HepG2 (cell line): Measurements from ENCODE around the gene TPPP2. TPM values are rescaled to one million over a fixed set of nuclear protein-coding genes. Genes with fewer than 3 reads are reported as not detected.

ENCODE experiments used
- DNMT1 ChIP-seq: sonication (generic); formaldehyde crosslinking; IDR thresholded peaks from 2 replicates; pipeline ENCODE4 v1.5.1; 2020; ENCODE audit warnings: mild to moderate bottlenecking, missing genetic modification reagents
- EP300 ChIP-seq, 3 experiments: sonication (generic) in 1 of 3; formaldehyde crosslinking in 1 of 3; IDR thresholded peaks; 2 replicates each; pipeline versions ENCODE4 v1.5.1 to v1.6.1; 2011 to 2020; ENCODE audit warnings: low read depth in 2 of 3, low read length in 2 of 3, borderline replicate concordance in 1 of 3, improper control_type of control experiment in 1 of 3, mild to moderate bottlenecking in 1 of 3, missing genetic modification reagents in 1 of 3, moderate library complexity in 1 of 3
- ETV5 ChIP-seq: IDR thresholded peaks from 2 replicates; pipeline ENCODE4 v1.6.1; 2018; ENCODE audit warnings: missing biosample characterization, missing genetic modification reagents, inconsistent platforms, borderline replicate concordance
- GABPA ChIP-seq, 2 experiments: IDR thresholded peaks; 2 replicates each; pipeline ENCODE4 v1.6.1; 2011 to 2016; ENCODE audit warnings: low read depth in 2 of 2, low read length in 1 of 2, missing biosample characterization in 1 of 2, missing genetic modification characterization in 1 of 2
- HOMEZ ChIP-seq: IDR thresholded peaks from 2 replicates; pipeline ENCODE4 v1.6.1; 2016; ENCODE audit warnings: low read depth
- HOXD1 ChIP-seq: sonication (generic); formaldehyde crosslinking; IDR thresholded peaks from 2 replicates; pipeline ENCODE4 v1.5.0; 2020; ENCODE audit warnings: missing genetic modification reagents
- KDM2A ChIP-seq: sonication (generic); formaldehyde crosslinking; IDR thresholded peaks from 2 replicates; pipeline ENCODE4 v1.4.0; 2020; ENCODE audit warnings: low read depth, missing genetic modification reagents, borderline replicate concordance
- MEF2D ChIP-seq: sonication (generic); formaldehyde crosslinking; IDR thresholded peaks from 2 replicates; pipeline ENCODE4 v1.5.1; 2020; ENCODE audit warnings: mild to moderate bottlenecking, missing genetic modification reagents
- MIER2 ChIP-seq: IDR thresholded peaks from 2 replicates; pipeline ENCODE4 v1.6.1; 2016; ENCODE audit warnings: missing biosample characterization, missing genetic modification reagents
- MIER3 ChIP-seq: IDR thresholded peaks from 2 replicates; pipeline ENCODE4 v1.6.1; 2016; ENCODE audit warnings: missing compliant biosample characterization, borderline replicate concordance
- NFIC ChIP-seq: IDR thresholded peaks from 2 replicates; pipeline ENCODE4 v1.6.1; 2012; ENCODE audit warnings: mild to moderate bottlenecking, low read length, inconsistent platforms
- NFKB2 ChIP-seq: sonication (generic); formaldehyde crosslinking; IDR thresholded peaks from 2 replicates; pipeline ENCODE4 v1.4.0; 2020; ENCODE audit warnings: missing genetic modification reagents, borderline replicate concordance
- NR2F1 ChIP-seq, 2 experiments: fragments of 450-650 bp in 1 of 2; formaldehyde crosslinking in 1 of 2; IDR thresholded peaks; 2 replicates each; pipeline versions ENCODE4 v1.5.0 to v1.6.1; 2016 to 2020; ENCODE audit warnings: mild to moderate bottlenecking in 1 of 2, missing compliant biosample characterization in 1 of 2, missing genetic modification reagents in 1 of 2, moderate library complexity in 1 of 2
- PHF21A ChIP-seq: sonication (generic); formaldehyde crosslinking; IDR thresholded peaks from 2 replicates; pipeline ENCODE4 v1.5.0; 2020; ENCODE audit warnings: mild to moderate bottlenecking, missing genetic modification reagents
- RXRA ChIP-seq: sonication (generic); formaldehyde crosslinking; IDR thresholded peaks from 2 replicates; pipeline ENCODE4 v1.5.1; 2020; ENCODE audit warnings: missing genetic modification reagents
- SUZ12 ChIP-seq: fragments of 150-350 bp; IDR thresholded peaks from 2 replicates; pipeline ENCODE4 v1.6.1; 2014; ENCODE audit warnings: low read depth, low read length
- TRAFD1 ChIP-seq: sonication (generic); formaldehyde crosslinking; IDR thresholded peaks from 2 replicates; pipeline ENCODE4 v1.5.1; 2020; ENCODE audit warnings: missing genetic modification reagents, mild to moderate bottlenecking, borderline replicate concordance
- ZBTB38 ChIP-seq: sonication (generic); formaldehyde crosslinking; IDR thresholded peaks from 2 replicates; pipeline ENCODE4 v1.5.1; 2020; ENCODE audit warnings: mild to moderate bottlenecking, missing genetic modification reagents
- ZNF282 ChIP-seq: fragments of 450-650 bp; IDR thresholded peaks from 2 replicates; pipeline ENCODE4 v1.6.1; 2018; ENCODE audit not compliant: partially characterized antibody
- ZNF33A ChIP-seq: sonication (generic); formaldehyde crosslinking; IDR thresholded peaks from 2 replicates; pipeline ENCODE4 v1.5.1; 2020; ENCODE audit warnings: missing genetic modification reagents, mild to moderate bottlenecking, moderate library complexity, borderline replicate concordance
- ZNF350 ChIP-seq: sonication (generic); formaldehyde crosslinking; IDR thresholded peaks from 2 replicates; pipeline ENCODE4 v1.4.0; 2020; ENCODE audit warnings: mild to moderate bottlenecking, low read depth, missing genetic modification reagents, borderline replicate concordance
- ZNF572 ChIP-seq: sonication (generic); formaldehyde crosslinking; IDR thresholded peaks from 2 replicates; pipeline ENCODE4 v1.5.1; 2020; ENCODE audit warnings: mild to moderate bottlenecking, missing genetic modification reagents
- polyA plus RNA-seq, 8 experiments: library from polyadenylated mRNA; depleted of rRNA in 3 of 8; stranded (reverse) in 7 of 8; unstranded in 1 of 8; fragments of >200 nt; fragmentation: Illumina TruSeq in 4 of 8; extraction: Trizol in 4 of 8; gene quantifications; 2 replicates each; pipeline versions ENCODE4 v1.2.1 to v1.2.3, GENCODE V29; 2011 to 2016; ENCODE audit warnings: low read depth in 4 of 8, missing spikeins in 1 of 8, mixed read lengths in 1 of 8; ENCODE audit not compliant: insufficient read depth in 1 of 8
- total RNA-seq, 5 experiments: library from RNA; depleted of rRNA; stranded (reverse); fragments of >200 nt; fragmentation: Illumina TruSeq; extraction: Trizol; gene quantifications; 2 replicates each; pipeline ENCODE4 v1.2.3, GENCODE V29; 2016; ENCODE audit warnings: low read depth in 1 of 5
- TF ChIP-seq, protein P1 (sequence below): sonication (generic); formaldehyde crosslinking; IDR thresholded peaks from 2 replicates; pipeline ENCODE4 v1.8.1; 2023; ENCODE audit warnings: mild to moderate bottlenecking, moderate library complexity, missing genetic modification reagents
- TF ChIP-seq, protein P2 (sequence below): sonication (generic); formaldehyde crosslinking; IDR thresholded peaks from 2 replicates; pipeline ENCODE4 v1.5.0; 2020; ENCODE audit warnings: missing genetic modification reagents

Gene TPPP2
- total and polyA plus RNA-seq, 2 of the 13 experiments (the other 11 are each of a cell fraction or from before 2014, with no cell fraction given) = 0.58 to 4.2 TPM

GRCh38 chr14:21043974-21044618 is 14.1 kb downstream of the TPPP2 start (continued):
- peak; percentile 68; the same call in 1 of the 2 replicates for TF ChIP-seq MIER2 (CRISPR knock-in tag)
- TF ChIP-seq ZNF282 = no peak
- TF ChIP-seq HOXD1 (CRISPR knock-in tag) = no peak
- TF ChIP-seq, protein P1, sequence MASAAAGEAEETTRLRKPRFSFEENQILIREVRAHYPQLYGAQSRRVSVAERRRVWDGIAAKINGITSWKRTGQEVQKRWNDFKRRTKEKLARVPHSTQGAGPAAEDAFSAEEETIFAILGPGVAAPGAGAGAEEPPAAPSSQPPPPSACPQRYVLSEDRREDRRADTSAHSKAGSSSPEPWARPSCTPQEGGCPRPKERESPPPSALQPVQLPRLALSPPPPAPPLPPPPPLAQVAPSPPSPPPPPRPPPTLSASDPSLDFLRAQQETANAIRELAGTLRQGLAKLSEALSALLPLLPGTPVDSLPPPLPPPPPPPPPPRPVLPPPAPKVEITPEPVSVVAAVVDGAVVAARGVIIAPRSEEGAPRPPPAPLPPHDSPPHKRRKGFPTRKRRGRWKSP (CRISPR knock-in tag) = no peak
- 0 out of 2 replicates have a peak, but pooled peaks have one; percentile 14 for TF ChIP-seq MEF2D (CRISPR knock-in tag)
- peak; percentile 85; the same call in 1 of the 2 replicates for TF ChIP-seq HOMEZ (CRISPR knock-in tag)
- TF ChIP-seq NFKB2 (CRISPR knock-in tag) = 0 out of 2 replicates have a peak, but pooled peaks have one; percentile 33
- no peak for TF ChIP-seq SUZ12
- no peak for TF ChIP-seq DNMT1
- peak in 1 of 2 experiments; percentile 65; a peak in 2 of 4 replicates for TF ChIP-seq EP300 (IDR thresholded peaks at IDR 0.05; ENCODE audit: low read depth in 2 of 2, low read length in 2 of 2)
- TF ChIP-seq EP300 (CRISPR knock-in tag; IDR thresholded peaks at IDR 0.05; ENCODE audit: borderline replicate concordance) = no peak
- peak; percentile 14; the same call in 1 of the 2 replicates for TF ChIP-seq ZNF350 (CRISPR knock-in tag)
- peak; percentile 43; the same call in 1 of the 2 replicates for TF ChIP-seq PHF21A (CRISPR knock-in tag)
- peak in 1 of 2 experiments; percentile 61; a peak in 1 of 4 replicates for TF ChIP-seq NR2F1 (CRISPR knock-in tag; IDR thresholded peaks at IDR 0.05)
- TF ChIP-seq ZNF572 (CRISPR knock-in tag) = 0 out of 2 replicates have a peak, but pooled peaks have one; percentile 69
- TF ChIP-seq, protein P2, sequence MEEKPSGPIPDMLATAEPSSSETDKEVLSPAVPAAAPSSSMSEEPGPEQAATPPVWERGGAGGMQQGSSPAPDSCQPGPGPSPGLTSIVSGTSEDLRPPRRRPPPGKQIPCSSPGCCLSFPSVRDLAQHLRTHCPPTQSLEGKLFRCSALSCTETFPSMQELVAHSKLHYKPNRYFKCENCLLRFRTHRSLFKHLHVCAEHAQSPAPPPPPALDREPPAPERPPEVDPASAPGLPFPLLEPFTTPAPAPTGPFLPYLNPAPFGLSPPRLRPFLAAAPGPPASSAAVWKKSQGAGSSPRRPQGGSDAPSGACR = 0 out of 2 replicates have a peak, but pooled peaks have one; percentile 29
- TF ChIP-seq GABPA (IDR thresholded peaks at IDR 0.05; ENCODE audit: low read depth, low read length) = no peak
- TF ChIP-seq GABPA (CRISPR knock-in tag; IDR thresholded peaks at IDR 0.05; ENCODE audit: low read depth) = peak; percentile 49; the same call in 1 of the 2 replicates
- TF ChIP-seq ETV5 (CRISPR knock-in tag) = peak; percentile 41; the same call in 1 of the 2 replicates
- TF ChIP-seq ZNF33A = no peak
- peak; percentile 91; the same call in 1 of the 2 replicates for TF ChIP-seq TRAFD1 (CRISPR knock-in tag)
- TF ChIP-seq KDM2A = peak; percentile 31; the same call in 1 of the 2 replicates
- peak; percentile 81; the same call in 1 of the 2 replicates for TF ChIP-seq RXRA (CRISPR knock-in tag)
- peak; percentile 32; the same call in 1 of the 2 replicates for TF ChIP-seq MIER3 (CRISPR knock-in tag)
- peak; percentile 67; the same call in 1 of the 2 replicates for TF ChIP-seq ZBTB38 (CRISPR knock-in tag)
- TF ChIP-seq NFIC = peak; percentile 32; the same call in 1 of the 2 replicates
